HEK293 (cell line): ENCODE data around the gene NRG2.

Source experiments
- CTCF ChIA-PET: fragments of 350-600 bp; formaldehyde crosslinking; extraction: SDS; loops from one replicate; lab custom pipeline; 2021; ENCODE audit warnings: antibody characterized with exemption; lab: Yijun Ruan, JAX
- POLR2A ChIA-PET: fragments of 300-600 bp; formaldehyde crosslinking; extraction: SDS; loops from one replicate; lab custom pipeline; 2020; ENCODE audit warnings: antibody characterized with exemption, inconsistent platforms; lab: Yijun Ruan, JAX
- H3K27ac ChIP-seq: fragments of 200-500 bp; sonication (Bioruptor generic); 2 replicates; pipeline ENCODE4 v1.5.1; 2014; ENCODE audit warnings: low read depth, low read length, control low read depth, inconsistent platforms; ENCODE audit errors: extremely low read depth
- H3K36me3 ChIP-seq, 2 experiments: fragments of 200-500 bp in 1 of 2; sonication (Bioruptor generic) in 1 of 2; 1 replicate in 1 of 2; 2 replicates in 1 of 2; pipeline ENCODE4 v1.5.1; 2014 to 2017; ENCODE audit warnings: inconsistent platforms in 2 of 2, low read length in 2 of 2; ENCODE audit not compliant: control insufficient read depth in 2 of 2, insufficient read depth in 1 of 2
- H3K4me1 ChIP-seq: fragments of 200-500 bp; sonication (Bioruptor generic); 2 replicates; pipeline ENCODE4 v1.5.1; 2014; ENCODE audit warnings: mild to moderate bottlenecking, low read length, inconsistent platforms; ENCODE audit not compliant: control insufficient read depth, insufficient read depth
- H3K4me3 ChIP-seq: 2 replicates; pipeline ENCODE4 v1.5.1; 2011; ENCODE audit warnings: low read depth, mild to moderate bottlenecking, control low read depth, low read length, moderate library complexity
- H3K9me3 ChIP-seq: fragments of 200-500 bp; sonication (Bioruptor generic); 2 replicates; pipeline ENCODE4 v1.5.1; 2014; ENCODE audit warnings: low read depth, low read length, inconsistent platforms; ENCODE audit not compliant: control insufficient read depth, insufficient read depth
- BCL11A ChIP-seq: fragments of 450-650 bp; formaldehyde crosslinking; IDR thresholded peaks from 2 replicates; pipeline ENCODE4 v1.5.1; 2016; ENCODE audit warnings: low read depth, missing biosample characterization, missing genetic modification characterization
- EGR2 ChIP-seq: fragments of 450-650 bp; formaldehyde crosslinking; IDR thresholded peaks from 2 replicates; pipeline ENCODE4 v1.5.1; 2016; ENCODE audit warnings: low read depth, missing biosample characterization, missing genetic modification characterization
- OSR2 ChIP-seq: fragments of 450-650 bp; formaldehyde crosslinking; IDR thresholded peaks from 2 replicates; pipeline ENCODE4 v1.5.1; 2016; ENCODE audit warnings: missing biosample characterization, missing genetic modification characterization
- SCRT2 ChIP-seq: fragments of 450-650 bp; formaldehyde crosslinking; IDR thresholded peaks from 2 replicates; pipeline ENCODE4 v1.5.1; 2016; ENCODE audit warnings: missing biosample characterization, missing genetic modification characterization
- SETDB1 ChIP-seq: IDR thresholded peaks from one replicate; pipeline ENCODE4 v1.6.1; 2017; ENCODE audit warnings: mild to moderate bottlenecking, low read length, moderate library complexity, mixed read lengths; ENCODE audit not compliant: insufficient read length
- SP2 ChIP-seq: fragments of 450-650 bp; formaldehyde crosslinking; IDR thresholded peaks from 2 replicates; pipeline ENCODE4 v1.5.1; 2016; ENCODE audit warnings: missing biosample characterization, missing genetic modification characterization
- ZBTB17 ChIP-seq: fragments of 450-650 bp; formaldehyde crosslinking; IDR thresholded peaks from 2 replicates; pipeline ENCODE4 v1.5.1; 2016; ENCODE audit warnings: missing biosample characterization, missing genetic modification characterization
- ZEB2 ChIP-seq: fragments of 450-650 bp; formaldehyde crosslinking; IDR thresholded peaks from 2 replicates; pipeline ENCODE4 v1.5.1; 2016; ENCODE audit warnings: missing biosample characterization, missing genetic modification characterization
- ZFHX2 ChIP-seq: fragments of 450-650 bp; formaldehyde crosslinking; conservative IDR thresholded peaks from 2 replicates; pipeline ENCODE4 v1.5.1; 2016; ENCODE audit warnings: missing biosample characterization, missing genetic modification characterization
- ZIC2 ChIP-seq: fragments of 450-650 bp; formaldehyde crosslinking; IDR thresholded peaks from 2 replicates; pipeline ENCODE4 v1.5.1; 2016; ENCODE audit warnings: missing biosample characterization, missing genetic modification characterization
- ZNF16 ChIP-seq: fragments of 450-650 bp; formaldehyde crosslinking; IDR thresholded peaks from 2 replicates; pipeline ENCODE4 v1.5.1; 2016; ENCODE audit warnings: low read depth, missing biosample characterization, missing genetic modification characterization
- ZNF19 ChIP-seq: fragments of 450-650 bp; formaldehyde crosslinking; IDR thresholded peaks from 2 replicates; pipeline ENCODE4; 2016; ENCODE audit warnings: missing biosample characterization, missing genetic modification characterization, low read depth
- ZNF292 ChIP-seq: fragments of 450-650 bp; formaldehyde crosslinking; IDR thresholded peaks from 2 replicates; pipeline ENCODE4 v1.5.1; 2016; ENCODE audit warnings: low read depth, missing biosample characterization, missing genetic modification characterization, borderline replicate concordance
- ZNF341 ChIP-seq: fragments of 450-650 bp; formaldehyde crosslinking; IDR thresholded peaks from 2 replicates; pipeline ENCODE4; 2016; ENCODE audit warnings: low read depth, missing biosample characterization, missing genetic modification characterization
- ZNF513 ChIP-seq: fragments of 450-650 bp; IDR thresholded peaks from 2 replicates; pipeline ENCODE4 v1.5.1; 2018; ENCODE audit warnings: missing biosample characterization, missing genetic modification characterization
- ZNF585B ChIP-seq: fragments of 450-650 bp; formaldehyde crosslinking; IDR thresholded peaks from 2 replicates; pipeline ENCODE4 v1.5.1; 2016; ENCODE audit warnings: missing biosample characterization, missing genetic modification characterization
- ZNF623 ChIP-seq: fragments of 450-650 bp; formaldehyde crosslinking; IDR thresholded peaks from 2 replicates; pipeline ENCODE4 v1.5.1; 2016; ENCODE audit warnings: missing biosample characterization, missing genetic modification characterization
- ZNF629 ChIP-seq: fragments of 450-650 bp; formaldehyde crosslinking; IDR thresholded peaks from 2 replicates; pipeline ENCODE4 v1.5.1; 2017; ENCODE audit warnings: missing biosample characterization, missing genetic modification characterization
- ZNF701 ChIP-seq: fragments of 450-650 bp; formaldehyde crosslinking; IDR thresholded peaks from 2 replicates; pipeline ENCODE4 v1.5.1; 2016; ENCODE audit warnings: missing biosample characterization, missing genetic modification characterization
- ZNF777 ChIP-seq: fragments of 450-650 bp; formaldehyde crosslinking; IDR thresholded peaks from 2 replicates; pipeline ENCODE4 v1.5.1; 2017; ENCODE audit warnings: missing biosample characterization, missing genetic modification characterization, borderline replicate concordance
- ZNF785 ChIP-seq: fragments of 450-650 bp; formaldehyde crosslinking; IDR thresholded peaks from 2 replicates; pipeline ENCODE4 v1.5.1; 2016; ENCODE audit warnings: missing biosample characterization, missing genetic modification characterization

Gene NRG2

GRCh38 chr5:140060816-140061215 lies 17.7 kb upstream of the NRG2 start:
- CTCF ChIA-PET = interaction anchor here (1.3 to 1.5 kb wide), 2 partner anchors 84 to 92 kb away, joined by 3 to 5 read pairs; no protein-coding TSS in a partner anchor
- Histone ChIP-seq H3K27ac (no peak overlapping the region), H3K36me3 (no peaks in the 10 kb centered on the region), H3K4me1 (no peaks in the 10 kb centered on the region), H3K9me3 (no peaks in the 10 kb centered on the region), H3K4me3 (no peak overlapping the region)
- TF ChIP-seq BCL11A (tag by site-specific recombination) = no peak
- peak; percentile 85 for TF ChIP-seq ZNF623 (tag by site-specific recombination)
- POLR2A ChIA-PET = no interaction called here

GRCh38 chr5:140058212-140058932 lies 15.3 kb upstream of the NRG2 start:
- POLR2A ChIA-PET = no interaction called here
- H3K27ac ChIP-seq = no peak overlapping the region
- H3K4me3 ChIP-seq = no peak overlapping the region
- H3K9me3 ChIP-seq = no peaks in the 10 kb centered on the region
- TF ChIP-seq SCRT2 (peak; percentile 30; the same call in 1 of the 2 replicates), SETDB1 (no peak), ZFHX2 (tag by site-specific recombination) (peak; percentile 60), EGR2 (tag by site-specific recombination) (peak; percentile 55; the same call in 1 of the 2 replicates), ZNF513 (tag by site-specific recombination) (0 out of 2 replicates have a peak, but pooled peaks have one; percentile 22)
- TF ChIP-seq, all 188 proteins: peak for 4
- CTCF ChIA-PET = interaction anchor here (0.6 to 1.1 kb wide), 3 partner anchors 18 to 88 kb away, joined by 3 to 5 read pairs (median 4); no protein-coding TSS in a partner anchor
- peaks cover 9% of the 10 kb centered on the region for H3K4me1 ChIP-seq
- no peaks in the 10 kb centered on the region for H3K36me3 ChIP-seq

- ChIA-PET POLR2A (no interaction called here), CTCF (interaction anchor here (0.7 to 1.8 kb wide), 5 partner anchors 14 to 316 kb away, joined by 3 to 12 read pairs (median 4); partner anchors contain the start of gene NRG2)
- H3K4me3 ChIP-seq = no peak overlapping the region
- peaks cover 9% of the 10 kb centered on the region for H3K4me1 ChIP-seq
- no peaks in the 10 kb centered on the region for H3K36me3 ChIP-seq
- no peak overlapping the region for H3K27ac ChIP-seq
- TF ChIP-seq ZNF777 (tag by site-specific recombination) = no peak
- TF ChIP-seq ZNF701 (tag by site-specific recombination) = no peak
- no peak for TF ChIP-seq ZEB2 (tag by site-specific recombination)
- TF ChIP-seq ZNF341 (tag by site-specific recombination) = no peak
- no peak for TF ChIP-seq ZBTB17 (tag by site-specific recombination)
- no peak for TF ChIP-seq OSR2 (tag by site-specific recombination)
- no peak for TF ChIP-seq ZNF292 (tag by site-specific recombination)
- TF ChIP-seq ZIC2 = no peak
- TF ChIP-seq ZNF16 (tag by site-specific recombination) = no peak
- TF ChIP-seq ZNF19 (tag by site-specific recombination) = no peak
- no peak for TF ChIP-seq ZNF629 (tag by site-specific recombination)
- TF ChIP-seq SP2 = no peak
- TF ChIP-seq ZNF585B = no peak
- no peak for TF ChIP-seq ZNF785 (tag by site-specific recombination)
- H3K9me3 ChIP-seq = no peaks in the 10 kb centered on the region
Measured at GRCh38 chr5:140056880-140057279, 13.8 kb upstream of the NRG2 start.
